OCI-M2 (cell line): Measurements from ENCODE around the gene ZFYVE21.

Source experiments
- DNase-seq: peaks from one replicate; lab custom pipeline; 2025; ENCODE audit not compliant: unreplicated experiment; lab: John Stamatoyannopoulos, UW

Gene ZFYVE21

GRCh38 chr14:103715052-103716000 lies at the start of gene ZFYVE21, which contains the start of gene XRCC3:
Gene ZFYVE21 (plus strand): TSS chr14:103715810. CDS start chr14:103715842, 32 bp downstream.
Gene XRCC3 (minus strand): TSS chr14:103715451. CDS start chr14:103711087, 4,364 bp downstream.
- DNase-seq, result peak; percentile 98

- no peak for DNase-seq
Observed at GRCh38 chr14:103667671-103668070, 47.9 kb upstream of the ZFYVE21 start.

- DNase-seq, result no peak
Observed at GRCh38 chr14:103668117-103668516, 47.5 kb upstream of the ZFYVE21 start.

- no peak for DNase-seq
Observed at GRCh38 chr14:103669370-103669769, 46.2 kb upstream of the ZFYVE21 start.

- no peak for DNase-seq
Observed at GRCh38 chr14:103671911-103672310, 43.7 kb upstream of the ZFYVE21 start.

GRCh38 chr14:103675957-103676356 lies 39.7 kb upstream of the ZFYVE21 start:
- no peak for DNase-seq

GRCh38 chr14:103676881-103677675 lies 38.5 kb upstream of the ZFYVE21 start:
- no peak for DNase-seq

- DNase-seq, result no peak
Observed at GRCh38 chr14:103679351-103679750, 36.3 kb upstream of the ZFYVE21 start.

GRCh38 chr14:103680491-103681231 lies 34.9 kb upstream of the ZFYVE21 start:
- DNase-seq, result no peak

GRCh38 chr14:103683139-103683538 lies 32.5 kb upstream of the ZFYVE21 start:
- DNase-seq, result no peak

- no peak for DNase-seq
Observed at GRCh38 chr14:103684471-103684870, 31.1 kb upstream of the ZFYVE21 start.

- DNase-seq, result no peak
Observed at GRCh38 chr14:103684871-103685270, 30.7 kb upstream of the ZFYVE21 start.

- DNase-seq, result no peak
Observed at GRCh38 chr14:103685276-103686211, 30.1 kb upstream of the ZFYVE21 start.

- no peak for DNase-seq
Observed at GRCh38 chr14:103686831-103687485, 28.7 kb upstream of the ZFYVE21 start.

GRCh38 chr14:103687712-103688111 lies 27.9 kb upstream of the ZFYVE21 start:
- no peak for DNase-seq

GRCh38 chr14:103688441-103688840 lies 27.2 kb upstream of the ZFYVE21 start:
- no peak for DNase-seq

GRCh38 chr14:103688906-103689902 lies 26.4 kb upstream of the ZFYVE21 start:
- DNase-seq, result no peak

GRCh38 chr14:103690332-103690731 lies 25.3 kb upstream of the ZFYVE21 start:
- no peak for DNase-seq
